Trophoblast cell (in vitro differentiated cells and primary cell): Measurements from ENCODE around the gene TBK1.
"Not testable (repeated sequence)": the region's sequence is repeated elsewhere in the genome, so short reads cannot be mapped to it uniquely, and the experiment has no call there.

Experiments
- DNase-seq, 2 donors: peaks; one replicate each; pipeline ENCODE4 v3.0.0-alpha.2; 2016
- H2AFZ ChIP-seq: 2 replicates; pipeline ENCODE4 v1.6.1; 2013; ENCODE audit warnings: low read length, moderate library complexity, mild to moderate bottlenecking; ENCODE audit not compliant: insufficient read depth, poor library complexity
- H2AK5ac ChIP-seq: 2 replicates; pipeline ENCODE4 v1.6.1; 2013; ENCODE audit warnings: mild to moderate bottlenecking, low read length
- H2BK120ac ChIP-seq: 2 replicates; pipeline ENCODE4 v1.6.1; 2013; ENCODE audit warnings: low read length, mild to moderate bottlenecking, moderate library complexity; ENCODE audit not compliant: insufficient read depth, poor library complexity
- H2BK12ac ChIP-seq: 2 replicates; pipeline ENCODE4 v1.6.1; 2013; ENCODE audit warnings: mild to moderate bottlenecking, low read length, moderate library complexity
- H2BK5ac ChIP-seq: 2 replicates; pipeline ENCODE4 v1.6.1; 2013; ENCODE audit warnings: low read length, low read depth, moderate library complexity, mild to moderate bottlenecking; ENCODE audit not compliant: poor library complexity
- H3K14ac ChIP-seq: 2 replicates; pipeline ENCODE4 v1.6.1; 2013; ENCODE audit warnings: mild to moderate bottlenecking, low read length
- H3K18ac ChIP-seq: 2 replicates; pipeline ENCODE4 v1.6.1; 2013; ENCODE audit warnings: mild to moderate bottlenecking, low read length
- H3K23ac ChIP-seq: 2 replicates; pipeline ENCODE4 v1.6.1; 2013; ENCODE audit warnings: low read length
- H3K27ac ChIP-seq: 2 replicates; pipeline ENCODE4 v1.5.1; 2013; ENCODE audit warnings: low read depth, mild to moderate bottlenecking, inconsistent platforms, low read length, moderate library complexity
- H3K27me3 ChIP-seq: 2 replicates; pipeline ENCODE4 v1.6.1; 2013; ENCODE audit warnings: inconsistent platforms, mild to moderate bottlenecking, low read length, moderate library complexity; ENCODE audit not compliant: insufficient read depth
- H3K36me3 ChIP-seq, 2 experiments: 1 replicate in 1 of 2; 2 replicates in 1 of 2; pipeline ENCODE4 v1.6.1; 2013; ENCODE audit warnings: low read length in 2 of 2, mild to moderate bottlenecking in 2 of 2, moderate library complexity in 1 of 2; ENCODE audit not compliant: insufficient read depth in 2 of 2, control insufficient read depth in 1 of 2
- H3K4ac ChIP-seq: 2 replicates; pipeline ENCODE4 v1.6.1; 2013; ENCODE audit warnings: low read depth, mild to moderate bottlenecking, low read length, moderate library complexity
- H3K4me1 ChIP-seq, 2 experiments: 1 replicate in 1 of 2; 2 replicates in 1 of 2; pipeline ENCODE4 v1.6.1; 2013; ENCODE audit warnings: low read length in 2 of 2, mild to moderate bottlenecking in 2 of 2, moderate library complexity in 1 of 2; ENCODE audit not compliant: insufficient read depth in 2 of 2, control insufficient read depth in 1 of 2
- H3K4me2 ChIP-seq: 2 replicates; pipeline ENCODE4 v1.6.1; 2013; ENCODE audit warnings: inconsistent platforms, mild to moderate bottlenecking, low read length, moderate library complexity
- H3K4me3 ChIP-seq: 2 replicates; pipeline ENCODE4 v1.5.1; 2013; ENCODE audit warnings: mild to moderate bottlenecking, low read depth, low read length, inconsistent platforms
- H3K79me1 ChIP-seq: one replicate; pipeline ENCODE4 v1.6.1; 2013; ENCODE audit warnings: low read length
- H3K79me2 ChIP-seq: 2 replicates; pipeline ENCODE4 v1.6.1; 2013; ENCODE audit warnings: low read length, mild to moderate bottlenecking; ENCODE audit not compliant: control insufficient read depth, insufficient read depth, poor library complexity
- H3K9ac ChIP-seq: 2 replicates; pipeline ENCODE4 v1.6.1; 2013; ENCODE audit warnings: mild to moderate bottlenecking, low read length
- H3K9me3 ChIP-seq: 2 replicates; pipeline ENCODE4 v1.6.1; 2013; ENCODE audit warnings: low read depth, mild to moderate bottlenecking, control low read depth, inconsistent platforms, low read length; ENCODE audit not compliant: insufficient read depth
- H4K12ac ChIP-seq: 2 replicates; pipeline ENCODE4 v1.6.1; 2013; ENCODE audit warnings: low read depth, mild to moderate bottlenecking, low read length, moderate library complexity
- H4K8ac ChIP-seq: 2 replicates; pipeline ENCODE4 v1.6.1; 2013; ENCODE audit warnings: low read depth, mild to moderate bottlenecking, low read length, moderate library complexity
- H4K91ac ChIP-seq: one replicate; pipeline ENCODE4 v1.6.1; 2013; ENCODE audit warnings: low read depth, mild to moderate bottlenecking, low read length, moderate library complexity
- WGBS: extraction: QIAGEN DNeasy Blood & Tissue Kit; methylation state at CpG from one replicate; pipeline ENCODE4 v1.1.7; 2013; ENCODE audit warnings: missing lambda C conversion rate; ENCODE audit not compliant: insufficient read length, insufficient coverage; ENCODE audit errors: extremely low coverage; 5-methylcytosine and 5-hydroxymethylcytosine counted together

Gene TBK1

DNA sequence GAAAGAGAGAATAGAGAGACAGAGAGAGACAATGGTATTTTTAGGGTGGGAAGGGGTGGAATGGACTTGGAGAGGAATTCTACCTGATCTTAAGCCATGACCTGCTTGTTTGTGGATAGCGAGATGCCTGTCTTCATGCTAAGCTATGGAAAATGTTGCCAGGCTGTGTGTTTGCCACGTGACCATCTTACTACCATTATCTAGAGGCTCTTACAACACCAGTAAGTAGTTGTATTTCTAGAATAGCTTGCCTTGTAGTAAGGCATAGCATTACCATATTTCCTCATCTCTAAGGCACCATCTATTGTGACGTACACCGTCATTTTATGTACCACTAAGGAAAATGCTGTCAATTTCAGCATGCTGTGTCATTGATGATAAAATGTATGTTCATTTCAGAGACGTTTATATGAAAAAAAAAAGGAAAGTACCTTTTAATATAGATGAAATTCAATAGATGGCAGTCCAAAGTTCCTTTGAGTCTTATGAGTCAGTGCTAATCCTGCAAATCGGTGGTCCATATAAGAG is 82.8 kb downstream of the TBK1 start:
- H3K79me2 ChIP-seq: no peaks in the 10 kb centered on the region
- H3K9me3 ChIP-seq: no peaks in the 10 kb centered on the region
- H3K4me3 ChIP-seq: no peak overlapping the region
- H4K12ac ChIP-seq: no peak overlapping the region
- no peaks in the 10 kb centered on the region for H3K27me3 ChIP-seq
- H2BK5ac ChIP-seq: no peak overlapping the region
- H2AK5ac ChIP-seq: no peak overlapping the region
- no CpG with 5 or more reads among the region's 6 CpGs for WGBS
- no peak overlapping the region for H3K4me2 ChIP-seq
- H3K9ac ChIP-seq: no peak overlapping the region
- H3K14ac ChIP-seq: no peak overlapping the region
- no peak overlapping the region for H3K23ac ChIP-seq
- no peak overlapping the region for H3K27ac ChIP-seq
- H3K36me3 ChIP-seq: no peaks in the 10 kb centered on the region
- no peak overlapping the region for H3K18ac ChIP-seq
- no peak overlapping the region for H4K8ac ChIP-seq
- no peak overlapping the region for H2AFZ ChIP-seq
- no peak overlapping the region for H3K4ac ChIP-seq
- peaks cover 0 to 5% of the 10 kb centered on the region in 2 experiments for H3K4me1 ChIP-seq
- no peak overlapping the region for H2BK12ac ChIP-seq
- no peak overlapping the region for H2BK120ac ChIP-seq
- H3K79me1 ChIP-seq: no peaks in the 10 kb centered on the region
- DNase-seq: peak; percentile 38 to 83
- H4K91ac ChIP-seq: no peak overlapping the region

DNA sequence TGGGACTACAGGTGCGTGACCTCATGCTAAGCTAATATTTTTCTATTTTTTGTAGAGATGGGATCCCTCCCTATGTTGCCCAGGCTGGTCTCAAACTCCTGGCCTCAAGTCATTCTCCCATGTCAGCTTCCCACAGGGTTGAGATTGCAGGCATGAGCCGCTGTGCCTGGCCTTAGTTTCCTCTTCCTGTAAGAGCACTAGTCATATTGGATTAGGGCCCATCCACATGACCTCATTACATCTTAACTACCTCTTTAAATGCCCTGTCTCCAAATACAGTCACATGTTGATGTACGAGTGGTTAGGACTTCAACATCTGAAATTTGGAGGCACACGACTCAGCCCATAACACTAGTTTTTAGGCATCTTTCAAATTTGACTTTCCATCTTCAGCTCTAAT is 86.2 kb downstream of the TBK1 start:
- Histone ChIP-seq H2BK12ac (no peak overlapping the region), H4K12ac (no peak overlapping the region), H3K27ac (no peak overlapping the region), H4K91ac (no peak overlapping the region), H3K14ac (no peak overlapping the region), H2AK5ac (no peak overlapping the region), H3K9me3 (peaks cover 2% of the 10 kb centered on the region), H2BK120ac (no peak overlapping the region), H3K27me3 (no peaks in the 10 kb centered on the region), H2AFZ (no peak overlapping the region), H3K79me2 (no peaks in the 10 kb centered on the region), H3K4me3 (no peak overlapping the region), H4K8ac (no peak overlapping the region), H3K36me3 (no peaks in the 10 kb centered on the region), H3K18ac (no peak overlapping the region), H3K4me2 (no peak overlapping the region), H3K9ac (no peak overlapping the region), H2BK5ac (no peak overlapping the region), H3K4me1 (no peaks in the 10 kb centered on the region), H3K79me1 (no peaks in the 10 kb centered on the region), H3K23ac (no peak overlapping the region), H3K4ac (no peak overlapping the region)
- WGBS: no CpG with 5 or more reads among the region's 4 CpGs
- no peak for DNase-seq

DNA sequence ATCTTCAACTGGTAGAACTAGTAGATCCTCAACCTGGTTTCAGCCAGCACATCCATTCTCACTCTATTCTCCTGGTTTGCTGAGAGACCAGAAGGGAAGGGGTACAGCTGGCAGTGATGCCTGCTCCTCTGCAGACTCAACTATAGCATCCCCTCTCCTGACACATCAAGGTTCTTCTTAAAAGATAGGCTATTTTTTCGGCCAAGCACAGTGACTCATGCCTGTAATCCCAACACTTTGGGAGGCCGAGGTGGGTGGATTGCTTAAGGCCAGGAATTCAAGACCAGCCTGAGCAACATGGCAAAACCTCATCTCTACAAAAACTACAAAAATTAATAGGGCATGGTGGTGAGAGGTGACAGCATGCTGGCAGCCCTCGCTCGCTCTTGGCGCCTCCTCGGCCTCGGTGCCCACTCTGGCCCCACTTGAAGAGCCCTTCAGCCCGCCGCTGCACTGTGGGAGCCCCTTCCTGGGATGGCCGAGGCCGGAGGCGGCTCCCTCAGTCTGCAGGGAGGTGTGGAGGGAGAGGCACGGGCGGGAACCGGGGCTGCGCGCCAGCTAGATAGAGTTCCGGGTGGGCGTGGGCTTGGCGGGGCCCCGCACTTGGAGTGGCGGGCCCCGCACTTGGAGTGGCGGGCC is 90.6 kb downstream of the TBK1 start:
- not testable (repeated sequence) for H3K27me3 ChIP-seq, H3K23ac ChIP-seq, H2AFZ ChIP-seq, H2AK5ac ChIP-seq, H3K9me3 ChIP-seq, H4K8ac ChIP-seq, H3K36me3 ChIP-seq, H2BK12ac ChIP-seq, H3K27ac ChIP-seq, H4K12ac ChIP-seq, H2BK120ac ChIP-seq, H3K4me2 ChIP-seq, H3K79me2 ChIP-seq, H3K9ac ChIP-seq, H3K4me1 ChIP-seq, H3K14ac ChIP-seq, H3K79me1 ChIP-seq, H3K18ac ChIP-seq, H4K91ac ChIP-seq, H3K4ac ChIP-seq, H2BK5ac ChIP-seq, H3K4me3 ChIP-seq
- DNase-seq: peak in 1 of 2 donors; percentile 53
- WGBS: no CpG with 5 or more reads among the region's 24 CpGs

DNA sequence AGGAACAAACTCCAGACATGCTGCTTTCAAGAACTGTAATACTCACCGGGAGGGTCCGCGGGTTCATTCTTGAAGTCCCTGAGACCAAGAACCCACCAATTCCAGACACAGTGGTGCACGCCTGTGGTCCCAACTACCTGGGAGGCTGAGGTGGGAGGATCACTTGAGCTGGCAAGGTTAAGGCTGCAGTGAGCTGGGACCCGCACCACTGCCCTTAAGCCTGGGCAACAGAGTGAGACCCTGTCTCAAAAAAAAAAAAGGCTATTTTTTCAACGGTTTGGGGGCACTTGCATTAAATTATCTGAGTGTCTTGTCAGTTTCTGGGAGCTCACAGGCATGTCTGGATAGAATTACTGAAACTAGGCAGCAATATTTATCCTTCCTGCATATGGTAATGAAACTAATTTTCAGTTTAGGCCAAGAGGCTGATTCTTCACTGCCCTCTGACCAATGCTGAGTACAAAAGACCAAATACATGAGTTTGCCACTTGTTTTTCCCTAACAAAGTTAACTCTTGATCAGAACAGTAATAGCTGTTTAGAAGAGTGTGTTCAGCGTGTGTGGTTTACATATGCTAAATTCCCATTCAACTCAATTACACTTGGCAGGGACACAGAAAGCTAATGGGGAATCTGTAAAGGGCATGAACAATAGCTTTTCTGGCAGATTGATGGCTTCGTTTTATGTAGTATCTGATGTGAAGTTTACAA is 92.6 kb downstream of the TBK1 start:
- Histone ChIP-seq H2AK5ac (no peak overlapping the region), H4K8ac (no peak overlapping the region), H3K79me2 (no peaks in the 10 kb centered on the region), H3K9me3 (peaks cover 2% of the 10 kb centered on the region), H3K79me1 (no peaks in the 10 kb centered on the region), H4K91ac (no peak overlapping the region), H3K14ac (no peak overlapping the region), H2AFZ (no peak overlapping the region), H3K4ac (no peak overlapping the region), H3K18ac (no peak overlapping the region), H2BK12ac (no peak overlapping the region), H3K23ac (no peak overlapping the region), H3K27ac (no peak overlapping the region), H3K36me3 (no peaks in the 10 kb centered on the region), H3K27me3 (no peaks in the 10 kb centered on the region), H3K4me2 (no peak overlapping the region), H4K12ac (peak overlapping the region; percentile 36), H3K4me3 (no peak overlapping the region), H2BK5ac (no peak overlapping the region), H3K9ac (no peak overlapping the region), H2BK120ac (no peak overlapping the region), H3K4me1 (no peaks in the 10 kb centered on the region)
- WGBS: no CpG with 5 or more reads among the region's 8 CpGs
- no peak for DNase-seq
